Measurements from ENCODE around the gene UBL4A. TPM values are rescaled to one million over a fixed set of nuclear protein-coding genes. Genes with fewer than 3 reads are reported as not detected.

UBL4A gene
- total and polyA plus RNA-seq, 9 of the 15 experiments (the other 6 are each of a cell fraction or from before 2014, with no cell fraction given): 15.2 to 140 (median 100) TPM

GRCh38 chrX:154478728-154479622 is 7.4 kb downstream of the UBL4A start, which contains the start of gene LAGE3 (continued):
- TF ChIP-seq TFAP4 (CRISPR knock-in tag; IDR thresholded peaks at IDR 0.05; ENCODE audit: borderline replicate concordance) (peak; percentile 90), NFRKB (IDR thresholded peaks at IDR 0.05; ENCODE audit: low read depth) (no peak), FOXM1 (IDR thresholded peaks at IDR 0.05; ENCODE audit: low read depth) (no peak), FOXM1 (CRISPR knock-in tag; IDR thresholded peaks at IDR 0.05; ENCODE audit: low read depth) (peak; percentile 47; the same call in 1 of the 2 replicates), KLF6 (CRISPR knock-in tag; IDR thresholded peaks at IDR 0.05; ENCODE audit: borderline replicate concordance) (peak; percentile 28; the same call in 1 of the 2 replicates), GABPB1 (CRISPR knock-in tag; IDR thresholded peaks at IDR 0.05) (peak; percentile 69; the same call in 1 of the 2 replicates), MCM2 (IDR thresholded peaks at IDR 0.05; ENCODE audit: low read depth) (no peak), NCOA6 (IDR thresholded peaks at IDR 0.05) (0 out of 2 replicates have a peak, but pooled peaks have one; percentile 36), SMAD4 (CRISPR knock-in tag; conservative IDR thresholded peaks at IDR 0.05) (peak; percentile 57), MXI1 (IDR thresholded peaks at IDR 0.05; ENCODE audit: low read depth, low read length) (0 out of 2 replicates have a peak, but pooled peaks have one; percentile 17), TCF3 (CRISPR knock-in tag; IDR thresholded peaks at IDR 0.05) (peak; percentile 22; the same call in 1 of the 2 replicates), USF2 (CRISPR knock-in tag; IDR thresholded peaks at IDR 0.05) (0 out of 2 replicates have a peak, but pooled peaks have one; percentile 41), UBTF (IDR thresholded peaks at IDR 0.05; ENCODE audit: borderline replicate concordance in 1 of 2, low read depth in 2 of 2, low read length in 2 of 2) (0 out of 4 replicates have a peak, but pooled peaks of 1 of the 2 experiments have one; percentile 4), PRPF4 (IDR thresholded peaks at IDR 0.05; ENCODE audit: insufficient read depth, low read depth, low read length, poor library complexity, severe bottlenecking) (no peak), ZNF511 (CRISPR knock-in tag; IDR thresholded peaks at IDR 0.05) (peak; percentile 71; the same call in 1 of the 2 replicates), E2F1 (CRISPR knock-in tag; IDR thresholded peaks at IDR 0.05) (peak; percentile 99), KLF13 (tag; IDR thresholded peaks at IDR 0.05; ENCODE audit: borderline replicate concordance, low read depth) (peak; percentile 7; the same call in 1 of the 2 replicates), TEAD1 (CRISPR knock-in tag; IDR thresholded peaks at IDR 0.05) (peak in 1 of 2 experiments; percentile 88; a peak in 2 of 4 replicates), POLR2H (tag; IDR thresholded peaks at IDR 0.05; ENCODE audit: low read depth) (peak; percentile 67)
